Endodermal cell (in vitro differentiated cells): ENCODE data around the gene ARHGAP11A. TPM values are rescaled to one million over a fixed set of nuclear protein-coding genes. Genes with fewer than 3 reads are reported as not detected.
A peak's percentile ranks its signal among the peaks of the same experiment; 100 is the strongest.

Source experiments
- DNase-seq: peaks from one replicate; pipeline ENCODE4 v3.0.0-alpha.2; 2017
- H3K27ac ChIP-seq: 2 replicates; pipeline ENCODE4 v1.5.1; 2013; ENCODE audit warnings: mild to moderate bottlenecking, low read depth, low read length, moderate library complexity
- H3K27me3 ChIP-seq: 2 replicates; pipeline ENCODE4 v1.6.1; 2013; ENCODE audit warnings: mild to moderate bottlenecking, low read length, moderate library complexity; ENCODE audit not compliant: insufficient read depth, control insufficient read depth, poor library complexity, severe bottlenecking
- H3K36me3 ChIP-seq: 2 replicates; pipeline ENCODE4 v1.7.0; 2013; ENCODE audit warnings: mild to moderate bottlenecking, low read length, moderate library complexity; ENCODE audit not compliant: control insufficient read depth, insufficient read depth
- H3K4me1 ChIP-seq: one replicate; pipeline ENCODE4 v1.7.0; 2013; ENCODE audit warnings: low read length; ENCODE audit not compliant: control insufficient read depth, insufficient read depth
- H3K4me3 ChIP-seq: 2 replicates; pipeline ENCODE4 v1.5.1; 2013; ENCODE audit warnings: mild to moderate bottlenecking, low read length, moderate library complexity
- H3K9ac ChIP-seq: 2 replicates; pipeline ENCODE4 v1.6.1; 2013; ENCODE audit warnings: mild to moderate bottlenecking, low read length, moderate library complexity; ENCODE audit not compliant: poor library complexity, severe bottlenecking; ENCODE audit errors: extremely low read depth
- H3K9me3 ChIP-seq: 2 replicates; pipeline ENCODE4 v1.6.1; 2013; ENCODE audit warnings: mild to moderate bottlenecking, low read length, moderate library complexity; ENCODE audit not compliant: control insufficient read depth
- H3K27ac Mint-ChIP-seq: 2 replicates; pipeline ENCODE4 v1.8.0; 2020; ENCODE audit warnings: mixed read lengths
- H3K27me3 Mint-ChIP-seq: 2 replicates; pipeline ENCODE4 v1.8.0; 2021; ENCODE audit warnings: mild to moderate bottlenecking, mixed read lengths; ENCODE audit not compliant: insufficient read depth
- H3K36me3 Mint-ChIP-seq: 2 replicates; pipeline ENCODE4 v1.8.0; 2020; ENCODE audit warnings: low read depth, mixed read lengths
- H3K4me1 Mint-ChIP-seq: 2 replicates; pipeline ENCODE4 v1.8.0; 2020; ENCODE audit warnings: mixed read lengths
- H3K4me3 Mint-ChIP-seq: 2 replicates; pipeline ENCODE4 v1.8.0; 2020; ENCODE audit warnings: mild to moderate bottlenecking, moderate library complexity, mixed read lengths
- H3K9me3 Mint-ChIP-seq: 2 replicates; pipeline ENCODE4 v1.8.0; 2020; ENCODE audit warnings: mild to moderate bottlenecking, mixed read lengths
- CTCF ChIP-seq: fragments of 200-600 bp; sonication (generic); conservative IDR thresholded peaks from 2 replicates; pipeline ENCODE4 v1.5.0; 2021; ENCODE audit warnings: antibody characterized with exemption, mild to moderate bottlenecking
- WGBS, 2 experiments: methylation state at CpG; one replicate each; pipeline versions ENCODE4 v1.1.5 to v1.1.7; 2013; ENCODE audit warnings: missing lambda C conversion rate in 2 of 2, mixed read lengths in 1 of 2; ENCODE audit not compliant: insufficient coverage in 1 of 2, insufficient read length in 1 of 2; 5-methylcytosine and 5-hydroxymethylcytosine counted together
- total RNA-seq, 2 donors: library from RNA; stranded (reverse); fragmentation: NEBNext Ultra II Directional in 1 of 2; extraction: Animal tissue kit (Norgen Biotek cat#: 25700) in 1 of 2; gene quantifications; 2 replicates in 1 of 2; 3 replicates in 1 of 2; pipeline ENCODE4 v1.2.1, GENCODE V29; 2021

ARHGAP11A gene
- total RNA-seq, 2 donors from 2014 or later = 61.0 to 107 TPM

GRCh38 chr15:32669896-32670611 lies 54.8 kb downstream of the ARHGAP11A start:
- peak overlapping the region; percentile 67 for H3K27ac Mint-ChIP-seq

GRCh38 chr15:32670623-32671022 lies 55.3 kb downstream of the ARHGAP11A start:
- H3K27me3 Mint-ChIP-seq = peaks cover 30% of the 10 kb centered on the region
- Histone ChIP-seq H3K4me3 (no peak overlapping the region), H3K9ac (no peak overlapping the region), H3K4me1 (peaks cover 3% of the 10 kb centered on the region), H3K9me3 (no peaks in the 10 kb centered on the region), H3K27ac (no peak overlapping the region), H3K36me3 (no peaks in the 10 kb centered on the region), H3K27me3 (no peaks in the 10 kb centered on the region)
- no peaks in the 10 kb centered on the region for H3K9me3 Mint-ChIP-seq
- TF ChIP-seq CTCF = no peak
- no peak overlapping the region for H3K27ac Mint-ChIP-seq
- WGBS, 2 experiments = 80 to 89% methylated on average over 1 to 2 of the region's 3 CpGs
- no peak overlapping the region for H3K4me3 Mint-ChIP-seq
- peaks cover 25% of the 10 kb centered on the region for H3K4me1 Mint-ChIP-seq
- no peaks in the 10 kb centered on the region for H3K36me3 Mint-ChIP-seq
- DNase-seq = no peak

More at GRCh38 chr15:32669896-32670611, 54.8 kb downstream of the ARHGAP11A start:
- Mint-ChIP-seq H3K36me3 (no peaks in the 10 kb centered on the region), H3K9me3 (no peaks in the 10 kb centered on the region), H3K4me3 (no peak overlapping the region), H3K27me3 (peaks cover 30% of the 10 kb centered on the region), H3K4me1 (peaks cover 25% of the 10 kb centered on the region)
- Histone ChIP-seq H3K9ac (no peak overlapping the region), H3K36me3 (no peaks in the 10 kb centered on the region), H3K27me3 (no peaks in the 10 kb centered on the region), H3K9me3 (no peaks in the 10 kb centered on the region), H3K4me3 (no peak overlapping the region), H3K4me1 (peaks cover 3% of the 10 kb centered on the region), H3K27ac (no peak overlapping the region)
- no peak for TF ChIP-seq CTCF
- DNase-seq = no peak
- 77 to 80% methylated on average over 5 of the region's 5 CpGs for WGBS, 2 experiments

GRCh38 chr15:32671339-32672325 lies 56.3 kb downstream of the ARHGAP11A start:
- DNase-seq = no peak
- no peaks in the 10 kb centered on the region for H3K36me3 Mint-ChIP-seq
- H3K4me1 ChIP-seq = peaks cover 3% of the 10 kb centered on the region
- H3K9ac ChIP-seq = no peak overlapping the region
- no peaks in the 10 kb centered on the region for H3K27me3 ChIP-seq
- H3K27me3 Mint-ChIP-seq = peaks cover 26% of the 10 kb centered on the region
- H3K27ac ChIP-seq = no peak overlapping the region
- 94 to 98% methylated on average over 24 to 29 of the region's 29 CpGs for WGBS, 2 experiments
- no peak overlapping the region for H3K4me3 ChIP-seq
- H3K4me3 Mint-ChIP-seq = no peak overlapping the region
- H3K36me3 ChIP-seq = no peaks in the 10 kb centered on the region
- peaks cover 25% of the 10 kb centered on the region for H3K4me1 Mint-ChIP-seq
- H3K27ac Mint-ChIP-seq = no peak overlapping the region
- no peaks in the 10 kb centered on the region for H3K9me3 Mint-ChIP-seq
- no peaks in the 10 kb centered on the region for H3K9me3 ChIP-seq
- no peak for TF ChIP-seq CTCF
